ENCODE results near the gene NR2C2AP.

GRCh38 chr19:19154768-19155494, 48.3 kb downstream of the NR2C2AP start:
- no peak for TF ChIP-seq CTCF (IDR thresholded peaks at IDR 0.05)
- TF ChIP-seq EZH2 (IDR thresholded peaks at IDR 0.05; ENCODE audit: borderline replicate concordance, insufficient read depth, low read depth, low read length, poor library complexity, severe bottlenecking), result no peak
